HepG2 (cell line): ENCODE data around the gene ANKRD65. TPM values are rescaled to one million over a fixed set of nuclear protein-coding genes. Genes with fewer than 3 reads are reported as not detected.
A peak's percentile ranks its signal among the peaks of the same experiment; 100 is the strongest.

ENCODE experiments used
- GMEB2 ChIP-seq: IDR thresholded peaks from 2 replicates; pipeline ENCODE4 v1.6.1; 2016; ENCODE audit warnings: missing biosample characterization, missing genetic modification reagents, low read depth
- HMG20A ChIP-seq: IDR thresholded peaks from 2 replicates; pipeline ENCODE4 v1.6.1; 2016; ENCODE audit warnings: borderline replicate concordance
- HOXA9 ChIP-seq: sonication (generic); formaldehyde crosslinking; IDR thresholded peaks from 2 replicates; pipeline ENCODE4 v1.8.1; 2022; ENCODE audit warnings: missing genetic modification reagents, mild to moderate bottlenecking, moderate library complexity, borderline replicate concordance
- NBN ChIP-seq: fragments of 450-650 bp; conservative IDR thresholded peaks from 2 replicates; pipeline ENCODE4 v1.6.1; 2017
- PHF8 ChIP-seq: sonication (generic); formaldehyde crosslinking; IDR thresholded peaks from 2 replicates; pipeline ENCODE4 v1.5.0; 2020; ENCODE audit warnings: missing genetic modification reagents
- PRMT3 ChIP-seq: sonication (generic); formaldehyde crosslinking; IDR thresholded peaks from 2 replicates; pipeline ENCODE4 v1.8.1; 2022; ENCODE audit warnings: low read depth, mild to moderate bottlenecking, moderate library complexity, missing genetic modification reagents, borderline replicate concordance
- RAD21 ChIP-seq: fragments of 450-650 bp; formaldehyde crosslinking; IDR thresholded peaks from 2 replicates; pipeline ENCODE4 v1.5.0; 2020; ENCODE audit warnings: mild to moderate bottlenecking
- SNAPC2 ChIP-seq: sonication (generic); formaldehyde crosslinking; IDR thresholded peaks from 2 replicates; pipeline ENCODE4 v1.8.1; 2022; ENCODE audit warnings: mild to moderate bottlenecking, missing genetic modification reagents
- TCF7 ChIP-seq: sonication (generic); IDR thresholded peaks from 2 replicates; pipeline ENCODE4 v1.6.1; 2016; ENCODE audit warnings: antibody characterized with exemption, low read depth
- ZBTB21 ChIP-seq: sonication (generic); formaldehyde crosslinking; IDR thresholded peaks from 2 replicates; pipeline ENCODE4 v1.4.0; 2020; ENCODE audit warnings: missing genetic modification reagents
- ZBTB8A ChIP-seq: sonication (generic); formaldehyde crosslinking; IDR thresholded peaks from 2 replicates; pipeline ENCODE4 v1.4.0; 2020; ENCODE audit warnings: mild to moderate bottlenecking, low read depth, missing genetic modification reagents, borderline replicate concordance
- ZNF142 ChIP-seq: sonication (generic); formaldehyde crosslinking; IDR thresholded peaks from 2 replicates; pipeline ENCODE4 v1.4.0; 2020; ENCODE audit warnings: missing genetic modification reagents
- ZNF678 ChIP-seq: sonication (generic); formaldehyde crosslinking; IDR thresholded peaks from 2 replicates; pipeline ENCODE4 v1.4.0; 2020; ENCODE audit warnings: mild to moderate bottlenecking, missing genetic modification reagents
- ZSCAN31 ChIP-seq: sonication (generic); formaldehyde crosslinking; IDR thresholded peaks from 2 replicates; pipeline ENCODE4 v1.5.0; 2020; ENCODE audit warnings: low read depth, mild to moderate bottlenecking, missing genetic modification reagents
- polyA plus RNA-seq, 8 experiments: library from polyadenylated mRNA; depleted of rRNA in 3 of 8; stranded (reverse) in 7 of 8; unstranded in 1 of 8; fragments of >200 nt; fragmentation: Illumina TruSeq in 4 of 8; extraction: Trizol in 4 of 8; gene quantifications; 2 replicates each; pipeline versions ENCODE4 v1.2.1 to v1.2.3, GENCODE V29; 2011 to 2016; ENCODE audit warnings: low read depth in 4 of 8, missing spikeins in 1 of 8, mixed read lengths in 1 of 8; ENCODE audit not compliant: insufficient read depth in 1 of 8
- total RNA-seq, 5 experiments: library from RNA; depleted of rRNA; stranded (reverse); fragments of >200 nt; fragmentation: Illumina TruSeq; extraction: Trizol; gene quantifications; 2 replicates each; pipeline ENCODE4 v1.2.3, GENCODE V29; 2016; ENCODE audit warnings: low read depth in 1 of 5
- TF ChIP-seq, protein P1 (sequence below): sonication (generic); formaldehyde crosslinking; IDR thresholded peaks from 2 replicates; pipeline ENCODE4 v1.4.0; 2020; ENCODE audit warnings: mild to moderate bottlenecking, missing genetic modification reagents
- TF ChIP-seq, protein P2 (sequence below): IDR thresholded peaks from 2 replicates; pipeline ENCODE4 v1.6.1; 2016
- TF ChIP-seq, protein P3 (sequence below): sonication (generic); formaldehyde crosslinking; IDR thresholded peaks from 2 replicates; pipeline ENCODE4; 2020; ENCODE audit warnings: missing genetic modification reagents, mild to moderate bottlenecking, borderline replicate concordance

Gene ANKRD65
- total and polyA plus RNA-seq, 2 of the 13 experiments (the other 11 are each of a cell fraction or from before 2014, with no cell fraction given): 12.1 to 30.1 TPM

DNA sequence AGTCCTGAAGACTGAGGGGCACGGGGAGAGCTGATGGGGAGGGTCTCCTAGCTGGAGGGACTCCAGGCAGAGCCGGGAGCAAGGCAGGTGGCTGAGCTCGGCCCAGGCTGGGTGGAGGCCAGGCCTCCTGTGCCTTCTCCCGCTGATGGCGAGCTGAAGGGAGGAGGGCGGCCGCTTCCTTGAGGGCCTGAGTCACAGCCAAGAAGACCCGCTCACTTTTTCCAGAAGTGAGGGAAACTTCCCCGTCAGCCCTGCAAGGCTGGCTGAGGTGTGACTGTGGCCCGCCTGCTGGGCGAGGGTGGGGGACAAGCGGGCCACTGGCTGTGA lies 12.7 kb upstream of the ANKRD65 start (continued):
- TF ChIP-seq ZNF142 (no peak), TCF7 (no peak), SNAPC2 (CRISPR knock-in tag) (no peak), ZNF678 (CRISPR knock-in tag) (0 out of 2 replicates have a peak, but pooled peaks have one; percentile 10), HMG20A (CRISPR knock-in tag) (no peak), ZBTB21 (CRISPR knock-in tag) (no peak), NBN (no peak), PHF8 (CRISPR knock-in tag) (no peak), GMEB2 (no peak), ZSCAN31 (CRISPR knock-in tag) (0 out of 2 replicates have a peak, but pooled peaks have one; percentile 8), HOXA9 (CRISPR knock-in tag) (no peak), PRMT3 (CRISPR knock-in tag) (no peak), ZBTB8A (0 out of 2 replicates have a peak, but pooled peaks have one; percentile 32), RAD21 (CRISPR knock-in tag) (no peak)
- TF ChIP-seq, protein P1, sequence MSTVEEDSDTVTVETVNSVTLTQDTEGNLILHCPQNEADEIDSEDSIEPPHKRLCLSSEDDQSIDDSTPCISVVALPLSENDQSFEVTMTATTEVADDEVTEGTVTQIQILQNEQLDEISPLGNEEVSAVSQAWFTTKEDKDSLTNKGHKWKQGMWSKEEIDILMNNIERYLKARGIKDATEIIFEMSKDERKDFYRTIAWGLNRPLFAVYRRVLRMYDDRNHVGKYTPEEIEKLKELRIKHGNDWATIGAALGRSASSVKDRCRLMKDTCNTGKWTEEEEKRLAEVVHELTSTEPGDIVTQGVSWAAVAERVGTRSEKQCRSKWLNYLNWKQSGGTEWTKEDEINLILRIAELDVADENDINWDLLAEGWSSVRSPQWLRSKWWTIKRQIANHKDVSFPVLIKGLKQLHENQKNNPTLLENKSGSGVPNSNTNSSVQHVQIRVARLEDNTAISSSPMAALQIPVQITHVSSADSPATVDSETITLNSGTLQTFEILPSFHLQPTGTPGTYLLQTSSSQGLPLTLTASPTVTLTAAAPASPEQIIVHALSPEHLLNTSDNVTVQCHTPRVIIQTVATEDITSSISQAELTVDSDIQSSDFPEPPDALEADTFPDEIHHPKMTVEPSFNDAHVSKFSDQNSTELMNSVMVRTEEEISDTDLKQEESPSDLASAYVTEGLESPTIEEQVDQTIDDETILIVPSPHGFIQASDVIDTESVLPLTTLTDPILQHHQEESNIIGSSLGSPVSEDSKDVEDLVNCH (CRISPR knock-in tag): no peak
- TF ChIP-seq, protein P2, sequence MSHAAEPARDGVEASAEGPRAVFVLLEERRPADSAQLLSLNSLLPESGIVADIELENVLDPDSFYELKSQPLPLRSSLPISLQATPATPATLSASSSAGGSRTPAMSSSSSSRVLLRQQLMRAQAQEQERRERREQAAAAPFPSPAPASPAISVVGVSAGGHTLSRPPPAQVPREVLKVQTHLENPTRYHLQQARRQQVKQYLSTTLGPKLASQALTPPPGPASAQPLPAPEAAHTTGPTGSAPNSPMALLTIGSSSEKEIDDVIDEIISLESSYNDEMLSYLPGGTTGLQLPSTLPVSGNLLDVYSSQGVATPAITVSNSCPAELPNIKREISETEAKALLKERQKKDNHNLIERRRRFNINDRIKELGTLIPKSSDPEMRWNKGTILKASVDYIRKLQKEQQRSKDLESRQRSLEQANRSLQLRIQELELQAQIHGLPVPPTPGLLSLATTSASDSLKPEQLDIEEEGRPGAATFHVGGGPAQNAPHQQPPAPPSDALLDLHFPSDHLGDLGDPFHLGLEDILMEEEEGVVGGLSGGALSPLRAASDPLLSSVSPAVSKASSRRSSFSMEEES (CRISPR knock-in tag): no peak
- TF ChIP-seq, protein P3, sequence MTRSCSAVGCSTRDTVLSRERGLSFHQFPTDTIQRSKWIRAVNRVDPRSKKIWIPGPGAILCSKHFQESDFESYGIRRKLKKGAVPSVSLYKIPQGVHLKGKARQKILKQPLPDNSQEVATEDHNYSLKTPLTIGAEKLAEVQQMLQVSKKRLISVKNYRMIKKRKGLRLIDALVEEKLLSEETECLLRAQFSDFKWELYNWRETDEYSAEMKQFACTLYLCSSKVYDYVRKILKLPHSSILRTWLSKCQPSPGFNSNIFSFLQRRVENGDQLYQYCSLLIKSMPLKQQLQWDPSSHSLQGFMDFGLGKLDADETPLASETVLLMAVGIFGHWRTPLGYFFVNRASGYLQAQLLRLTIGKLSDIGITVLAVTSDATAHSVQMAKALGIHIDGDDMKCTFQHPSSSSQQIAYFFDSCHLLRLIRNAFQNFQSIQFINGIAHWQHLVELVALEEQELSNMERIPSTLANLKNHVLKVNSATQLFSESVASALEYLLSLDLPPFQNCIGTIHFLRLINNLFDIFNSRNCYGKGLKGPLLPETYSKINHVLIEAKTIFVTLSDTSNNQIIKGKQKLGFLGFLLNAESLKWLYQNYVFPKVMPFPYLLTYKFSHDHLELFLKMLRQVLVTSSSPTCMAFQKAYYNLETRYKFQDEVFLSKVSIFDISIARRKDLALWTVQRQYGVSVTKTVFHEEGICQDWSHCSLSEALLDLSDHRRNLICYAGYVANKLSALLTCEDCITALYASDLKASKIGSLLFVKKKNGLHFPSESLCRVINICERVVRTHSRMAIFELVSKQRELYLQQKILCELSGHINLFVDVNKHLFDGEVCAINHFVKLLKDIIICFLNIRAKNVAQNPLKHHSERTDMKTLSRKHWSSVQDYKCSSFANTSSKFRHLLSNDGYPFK: no peak
